Peyer's patch (tissue), 4 donors: ENCODE measurements around the gene MAB21L3.

Experiments used
- POLR2A ChIP-seq, 2 donors: fragments of 450-650 bp; IDR thresholded peaks; one replicate each; pipeline ENCODE4 v1.5.1; 2017; ENCODE audit warnings: antibody characterized with exemption in 2 of 2, mild to moderate bottlenecking in 2 of 2, moderate library complexity in 2 of 2
- TF ChIP-seq, protein P1 (sequence below), 6 experiments: fragments of 450-650 bp in 4 of 6; fragments of 200-600 bp in 2 of 6; sonication (generic) in 1 of 6; IDR thresholded peaks; one replicate each; pipeline ENCODE4 v1.5.1; 2017 to 2019; ENCODE audit warnings: antibody characterized with exemption in 6 of 6, mild to moderate bottlenecking in 3 of 6, moderate library complexity in 1 of 6

DNA sequence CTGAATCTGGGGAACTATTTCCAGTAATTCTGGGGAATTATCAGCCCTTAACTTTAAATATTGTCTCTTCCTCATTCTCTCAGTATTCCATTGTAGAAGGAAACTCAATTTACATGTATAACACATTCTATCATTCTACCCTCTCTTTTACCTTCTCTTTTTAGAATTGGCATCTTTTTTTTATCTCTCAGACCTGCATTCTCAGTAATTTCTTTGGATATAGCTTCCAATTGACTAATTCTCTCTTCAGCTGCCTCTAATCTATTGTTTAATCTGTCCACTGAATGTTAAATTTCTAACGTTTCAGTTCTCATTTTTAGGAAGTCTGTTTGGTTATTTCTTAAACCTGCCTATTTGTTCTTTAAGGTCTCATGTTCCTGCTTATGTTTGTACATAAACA is 33.0 kb downstream of the MAB21L3 start:
- TF ChIP-seq, protein P1, sequence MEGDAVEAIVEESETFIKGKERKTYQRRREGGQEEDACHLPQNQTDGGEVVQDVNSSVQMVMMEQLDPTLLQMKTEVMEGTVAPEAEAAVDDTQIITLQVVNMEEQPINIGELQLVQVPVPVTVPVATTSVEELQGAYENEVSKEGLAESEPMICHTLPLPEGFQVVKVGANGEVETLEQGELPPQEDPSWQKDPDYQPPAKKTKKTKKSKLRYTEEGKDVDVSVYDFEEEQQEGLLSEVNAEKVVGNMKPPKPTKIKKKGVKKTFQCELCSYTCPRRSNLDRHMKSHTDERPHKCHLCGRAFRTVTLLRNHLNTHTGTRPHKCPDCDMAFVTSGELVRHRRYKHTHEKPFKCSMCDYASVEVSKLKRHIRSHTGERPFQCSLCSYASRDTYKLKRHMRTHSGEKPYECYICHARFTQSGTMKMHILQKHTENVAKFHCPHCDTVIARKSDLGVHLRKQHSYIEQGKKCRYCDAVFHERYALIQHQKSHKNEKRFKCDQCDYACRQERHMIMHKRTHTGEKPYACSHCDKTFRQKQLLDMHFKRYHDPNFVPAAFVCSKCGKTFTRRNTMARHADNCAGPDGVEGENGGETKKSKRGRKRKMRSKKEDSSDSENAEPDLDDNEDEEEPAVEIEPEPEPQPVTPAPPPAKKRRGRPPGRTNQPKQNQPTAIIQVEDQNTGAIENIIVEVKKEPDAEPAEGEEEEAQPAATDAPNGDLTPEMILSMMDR (IDR thresholded peaks at IDR 0.05) = no peak
- TF ChIP-seq POLR2A (IDR thresholded peaks at IDR 0.05) = no peak
